Stimulated activated CD4-positive, alpha-beta T cell treated with anti-CD3 and anti-CD28 coated beads, Interleukin-2, amount 100 ng/mL, for 4 hours (primary cell): ENCODE results near the gene TCERG1L.
"Not testable (repeated sequence)": the region's sequence is repeated elsewhere in the genome, so short reads cannot be mapped to it uniquely, and the experiment has no call there.

Experiments used
- DNase-seq: peaks from one replicate; pipeline ENCODE4 v3.0.0-alpha.2; 2020; ENCODE audit warnings: low read depth

Gene TCERG1L

DNA sequence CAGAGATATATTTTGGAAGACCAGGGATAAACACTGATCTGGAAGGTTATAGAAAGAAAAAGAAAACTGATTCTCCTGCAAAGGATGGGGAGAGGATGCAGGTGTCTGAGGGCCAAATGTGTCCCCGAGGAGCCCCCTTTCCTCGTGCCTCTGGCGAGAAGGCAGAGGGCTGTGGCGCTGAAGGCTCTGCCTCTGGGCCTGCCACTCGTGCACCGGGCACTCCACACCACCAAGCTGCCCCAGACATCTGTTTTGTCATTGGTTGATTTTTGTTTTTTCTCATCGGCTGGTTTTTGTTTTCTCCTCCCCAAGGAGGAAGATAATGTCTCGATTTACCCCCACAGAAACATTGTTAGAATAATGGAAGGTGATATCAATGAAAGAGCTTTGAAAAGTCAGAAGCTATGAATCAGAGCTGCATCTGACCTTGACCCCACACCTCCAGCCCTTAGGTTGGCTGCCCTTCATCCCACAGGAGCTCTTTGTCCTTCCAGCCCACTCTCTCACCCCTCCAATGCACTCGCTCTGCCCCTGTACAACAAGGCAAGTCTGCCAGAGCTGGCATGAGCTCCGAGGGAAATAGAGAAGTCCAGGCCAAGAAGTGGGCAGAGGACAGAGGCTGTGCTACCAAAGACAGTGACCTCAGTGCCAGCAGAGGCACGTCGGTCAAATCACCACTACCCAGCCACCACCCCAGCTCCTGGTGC lies 124.8 kb downstream of the TCERG1L start:
- no peak for DNase-seq

DNA sequence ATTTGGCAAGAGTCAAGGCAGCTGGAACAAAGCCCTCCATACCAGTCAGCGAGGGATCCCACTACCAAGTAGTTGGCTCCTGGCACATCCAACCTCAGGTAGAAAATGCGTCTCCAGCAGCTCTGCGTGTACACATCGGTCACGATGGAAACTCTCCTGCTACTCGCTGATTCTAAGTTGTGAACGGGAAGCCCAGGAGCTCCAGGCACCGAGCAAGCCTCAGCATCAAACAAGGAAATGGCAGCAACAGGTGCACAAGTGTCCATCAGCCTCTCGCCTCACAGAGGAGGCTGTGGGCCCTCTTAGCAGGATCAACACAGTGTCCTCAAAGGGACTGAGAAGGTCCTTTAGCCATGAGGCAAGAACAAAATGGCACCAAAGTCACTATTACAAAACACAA lies 127.0 kb downstream of the TCERG1L start:
- no peak for DNase-seq

DNA sequence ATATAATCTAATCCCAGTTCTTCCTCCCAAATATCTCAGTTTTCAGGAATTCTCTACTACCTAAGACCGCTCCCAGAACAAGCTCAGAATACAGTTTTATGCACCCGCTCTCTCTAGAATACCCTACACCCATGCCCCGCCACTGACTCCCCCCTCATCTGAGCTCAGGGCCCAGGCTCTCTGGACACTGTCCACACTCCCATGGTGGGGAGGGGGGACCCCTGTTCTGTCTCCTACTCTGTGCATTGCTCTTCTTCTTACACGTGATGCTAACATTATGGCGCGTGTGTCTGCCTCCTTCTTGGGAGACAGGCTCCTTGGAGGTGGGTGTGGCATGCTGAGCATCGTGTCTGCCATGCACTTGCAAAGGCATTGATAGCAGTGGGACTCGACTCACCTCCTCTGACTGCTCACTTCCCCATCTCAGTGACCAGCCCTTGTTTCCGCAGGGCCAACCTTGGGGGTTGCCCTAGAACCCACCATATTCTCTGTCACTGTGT lies 127.9 kb downstream of the TCERG1L start:
- DNase-seq, result no peak

DNA sequence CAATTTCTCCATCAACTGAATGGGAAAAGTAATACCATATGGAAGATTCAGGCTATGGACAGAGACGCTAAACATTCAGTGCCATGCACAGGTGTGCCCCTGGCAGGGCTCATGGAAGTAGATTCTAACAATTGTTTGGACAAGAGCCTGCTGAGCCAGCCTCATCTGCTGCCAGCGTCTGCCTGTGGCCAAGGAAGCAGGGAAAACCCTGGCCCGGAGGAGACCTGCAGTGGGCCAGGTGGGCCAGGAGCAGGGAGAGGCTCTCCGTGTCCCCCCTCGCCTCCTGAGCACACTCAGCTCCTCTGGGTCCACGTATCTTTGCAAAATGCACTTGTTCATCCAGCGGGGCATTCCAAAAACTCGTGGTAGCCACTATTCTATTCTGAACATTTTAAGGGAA lies 130.1 kb downstream of the TCERG1L start:
- no peak for DNase-seq

DNA sequence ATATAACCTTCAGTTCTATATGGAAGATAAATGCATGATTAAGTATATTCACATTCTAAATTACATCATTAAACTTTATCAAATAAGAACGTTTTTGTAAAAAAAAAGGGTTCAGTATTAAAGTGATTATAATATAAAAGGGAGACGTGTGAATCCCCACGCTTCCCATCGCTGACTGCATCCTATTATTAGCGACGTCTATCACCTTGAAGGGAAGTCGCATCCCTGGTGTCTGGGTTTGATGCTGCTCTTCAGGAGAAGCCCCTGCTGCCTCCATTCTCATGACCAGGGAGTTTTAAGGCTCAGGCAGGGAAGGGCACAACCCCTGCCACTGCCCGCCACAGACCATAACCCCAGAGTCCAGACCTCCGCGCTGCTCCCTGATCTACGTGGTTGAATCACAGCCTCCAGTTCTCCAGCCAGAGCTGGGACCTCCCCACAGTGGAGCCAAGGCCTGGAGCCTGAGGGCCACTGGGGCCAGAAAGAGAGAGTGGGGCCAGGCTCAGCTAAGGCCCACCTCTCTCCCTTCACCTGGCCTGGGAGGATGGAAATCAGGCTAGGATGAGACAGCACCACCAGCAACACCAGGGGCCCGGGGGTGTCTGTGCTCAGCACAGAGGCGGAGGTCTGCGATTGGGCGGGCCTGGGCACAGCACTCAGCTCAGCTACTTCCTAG lies 130.6 kb downstream of the TCERG1L start:
- no peak for DNase-seq

DNA sequence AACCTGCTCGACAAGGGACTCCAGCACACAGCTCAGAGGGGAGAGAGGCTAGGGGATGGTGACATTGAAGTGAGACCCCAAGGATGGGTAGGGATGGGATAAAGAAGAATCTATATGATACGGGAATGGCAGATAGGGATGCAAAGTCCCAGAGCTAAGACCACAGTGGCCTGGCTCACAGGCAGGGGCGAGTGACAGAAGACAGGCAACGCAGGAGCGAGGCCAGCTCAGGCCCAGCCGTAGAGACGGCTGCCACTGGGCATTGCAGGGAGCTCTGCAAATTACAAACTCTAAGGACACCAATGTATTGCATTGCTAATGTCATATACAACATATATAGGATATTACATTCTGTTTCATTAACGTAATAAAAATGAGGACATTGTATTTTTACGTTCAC lies 131.4 kb downstream of the TCERG1L start:
- DNase-seq, result no peak

DNA sequence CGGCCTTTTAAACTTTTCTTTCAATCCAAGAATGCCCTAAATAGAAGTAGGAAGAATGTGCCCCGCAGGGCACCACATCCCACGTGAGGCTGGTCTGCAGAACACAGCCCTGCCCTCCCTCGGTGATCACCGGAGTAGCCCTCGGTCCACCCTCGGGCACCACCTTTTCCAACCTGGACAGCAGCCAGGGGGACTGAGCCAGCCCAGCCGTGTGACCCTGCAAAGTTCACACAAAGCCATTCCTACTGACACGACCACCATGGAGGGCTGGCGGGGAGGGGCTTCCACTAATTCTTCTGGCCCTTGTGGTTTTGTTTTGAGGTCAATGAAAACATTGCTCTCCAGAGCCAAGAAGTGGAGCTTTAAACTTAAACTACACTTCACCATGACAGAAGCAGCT lies 132.2 kb downstream of the TCERG1L start:
- DNase-seq, result no peak

DNA sequence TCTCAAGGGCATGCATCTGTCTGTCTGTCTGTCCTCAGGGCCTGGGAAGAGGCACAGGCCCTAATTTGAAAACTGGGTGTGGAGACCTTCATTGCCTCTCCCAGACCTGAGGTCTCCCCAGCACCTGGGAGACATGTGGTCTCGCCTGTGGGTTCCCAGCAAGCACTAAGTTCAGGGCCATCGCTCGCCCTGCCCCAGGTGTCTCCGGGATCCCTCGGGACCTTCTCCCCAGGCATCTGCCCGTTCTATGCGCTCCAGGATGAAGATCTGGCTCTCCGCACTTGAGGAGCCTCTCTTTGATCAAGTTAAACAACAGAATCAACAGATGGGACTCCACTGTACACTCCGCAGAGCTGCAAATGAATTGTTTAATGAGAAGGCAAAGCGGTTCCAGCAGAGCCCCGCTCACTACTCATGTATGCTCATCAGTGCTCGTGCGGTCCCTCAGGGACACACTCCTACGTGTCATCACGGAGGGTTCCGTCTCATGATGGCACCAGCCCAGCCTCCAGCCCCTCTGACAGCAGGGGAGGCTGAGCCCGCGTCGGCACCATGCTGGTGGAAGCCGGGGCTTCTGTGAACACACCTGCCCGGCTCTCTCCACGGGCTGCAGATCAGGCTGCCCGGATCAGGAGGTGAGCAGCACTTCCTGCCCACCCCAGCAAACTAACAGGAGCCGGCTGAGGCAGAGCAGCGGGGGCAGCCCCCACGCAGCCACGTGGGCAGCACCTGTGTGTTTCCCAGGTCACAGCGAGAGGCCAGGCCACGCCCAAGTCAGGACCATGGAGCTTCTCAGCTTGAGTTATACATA lies 132.8 kb downstream of the TCERG1L start:
- DNase-seq, result no peak

DNA sequence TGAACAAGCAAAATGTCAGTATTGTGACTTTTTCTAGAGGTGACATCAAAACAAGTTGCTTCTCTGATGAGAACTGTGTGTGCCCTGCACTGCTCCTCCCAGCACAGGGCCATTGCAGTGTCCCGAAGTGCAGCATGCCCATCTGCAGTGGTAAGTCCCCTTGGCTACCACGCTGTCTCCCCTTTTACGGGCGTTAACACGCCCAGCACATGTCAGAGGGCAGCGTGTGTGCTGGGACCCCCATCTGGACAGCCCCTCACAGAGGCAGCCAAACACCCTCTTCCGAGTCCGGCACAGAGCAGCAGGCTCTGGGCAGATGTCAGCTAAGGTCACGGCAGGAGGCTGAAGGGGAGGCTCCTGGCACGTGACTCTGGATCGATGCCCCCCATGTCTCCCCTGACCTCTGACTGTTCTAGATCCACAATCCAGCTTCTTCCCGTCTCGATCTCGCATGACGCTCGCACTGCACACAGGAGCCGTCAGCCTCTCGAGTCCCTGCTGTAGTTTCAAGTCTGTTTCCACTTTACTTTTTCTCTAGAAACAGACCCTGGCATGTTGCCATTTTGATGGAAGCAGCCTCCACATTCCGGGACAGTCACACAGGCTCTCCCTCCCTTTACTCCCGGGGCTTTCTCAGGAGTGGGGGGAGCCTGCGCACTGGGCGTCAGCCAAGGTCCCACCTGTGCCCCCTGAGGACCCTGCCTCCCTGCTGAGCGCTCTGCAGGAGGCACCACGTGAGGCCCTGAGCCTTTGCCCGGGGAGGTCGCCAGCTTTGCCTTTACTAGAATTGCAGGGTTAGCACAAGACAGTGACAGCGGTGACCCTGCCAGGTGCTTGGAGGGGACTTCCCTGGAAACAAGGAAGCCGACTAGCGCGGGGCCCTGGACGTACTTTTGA lies 133.8 kb downstream of the TCERG1L start:
- no peak for DNase-seq

DNA sequence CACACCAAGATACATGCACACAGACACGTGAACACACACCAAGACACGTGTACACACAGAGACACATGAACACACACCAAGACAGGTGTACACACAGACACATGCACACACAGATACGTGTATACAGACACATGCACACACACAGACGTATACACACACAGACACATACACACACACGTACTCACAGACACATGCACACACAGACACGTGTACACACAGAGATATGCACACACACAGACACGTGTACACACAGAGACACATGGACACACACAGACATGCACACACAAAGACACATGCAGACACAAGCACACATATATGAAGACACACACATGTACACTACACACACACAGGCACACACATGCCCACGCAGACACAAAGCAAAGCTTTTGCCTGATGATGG lies 134.6 kb downstream of the TCERG1L start:
- no peak for DNase-seq

DNA sequence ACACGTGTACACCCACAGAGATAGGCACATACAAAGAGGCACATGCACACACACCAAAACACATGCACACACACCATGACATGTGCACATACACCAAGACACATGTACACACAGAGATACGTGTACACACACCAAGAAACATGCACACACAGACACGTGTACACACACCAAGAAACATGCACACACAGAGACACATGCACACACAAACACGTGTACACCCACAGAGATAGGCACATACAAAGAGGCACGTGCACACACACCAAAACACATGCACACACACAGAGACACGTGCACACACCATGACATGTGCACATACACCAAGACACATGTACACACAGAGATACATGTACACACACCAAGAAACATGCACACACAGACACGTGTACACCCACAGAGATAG lies 135.2 kb downstream of the TCERG1L start:
- DNase-seq, result not testable (repeated sequence)

DNA sequence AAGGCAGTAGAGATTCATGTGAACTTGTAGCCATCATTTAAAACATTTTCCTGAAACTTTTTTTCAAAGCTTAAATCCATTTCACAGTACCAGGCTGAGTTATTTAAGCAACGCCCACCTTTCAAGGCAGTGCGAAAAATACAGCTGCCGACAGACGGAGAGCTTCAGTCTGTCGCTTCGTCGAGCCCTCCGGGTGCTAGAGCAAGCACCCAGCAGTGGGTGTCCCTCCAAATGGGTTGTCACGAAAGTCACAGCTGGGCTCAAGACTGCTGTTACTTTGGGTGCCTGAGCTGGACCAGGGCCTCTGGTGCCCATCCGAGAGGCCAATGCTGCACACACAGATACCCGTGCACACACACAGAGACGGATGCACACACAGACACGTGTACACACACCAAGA lies 135.6 kb downstream of the TCERG1L start:
- no peak for DNase-seq

DNA sequence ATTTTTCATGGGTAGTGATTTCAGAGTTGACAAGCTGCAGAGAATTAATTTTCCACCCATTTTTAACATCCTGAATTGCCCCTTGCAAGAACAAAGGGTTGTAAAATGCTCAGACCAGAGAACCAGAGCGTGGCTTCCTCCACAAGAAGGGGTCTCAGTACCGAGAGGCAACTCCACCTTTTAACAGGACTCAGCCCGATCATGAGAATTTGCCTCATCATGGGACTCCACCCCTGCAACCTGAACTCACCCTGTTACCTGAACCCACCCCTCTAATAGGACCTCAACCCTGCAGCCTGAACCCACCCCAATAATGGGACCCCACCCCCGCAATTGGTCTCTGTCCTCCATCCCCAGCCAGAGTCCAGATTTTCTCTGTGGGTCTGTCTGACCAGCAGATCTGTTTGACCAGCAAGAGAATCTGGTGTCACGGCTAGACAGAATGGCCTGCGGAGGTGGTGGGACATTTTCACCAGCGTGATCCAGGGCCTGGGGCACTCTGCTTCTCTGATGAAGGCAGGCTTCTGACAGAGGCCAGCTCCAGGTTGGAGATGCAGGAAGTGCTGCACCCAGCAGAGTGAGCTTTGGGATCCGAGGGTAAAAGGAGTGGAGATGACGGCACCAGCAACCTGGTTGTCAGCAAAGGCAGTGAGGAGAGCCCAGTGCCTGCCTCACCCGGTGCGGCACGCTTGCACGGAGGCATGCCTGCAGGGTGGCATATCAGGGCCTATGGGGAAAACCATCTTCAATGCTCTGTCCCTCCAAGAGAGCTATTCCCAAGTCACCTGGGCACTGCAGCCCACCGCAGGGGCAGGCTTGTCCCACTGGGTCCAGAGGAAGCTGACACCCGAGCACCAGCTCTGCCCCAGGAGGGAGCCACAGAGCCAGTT lies 136.6 kb downstream of the TCERG1L start:
- no peak for DNase-seq

DNA sequence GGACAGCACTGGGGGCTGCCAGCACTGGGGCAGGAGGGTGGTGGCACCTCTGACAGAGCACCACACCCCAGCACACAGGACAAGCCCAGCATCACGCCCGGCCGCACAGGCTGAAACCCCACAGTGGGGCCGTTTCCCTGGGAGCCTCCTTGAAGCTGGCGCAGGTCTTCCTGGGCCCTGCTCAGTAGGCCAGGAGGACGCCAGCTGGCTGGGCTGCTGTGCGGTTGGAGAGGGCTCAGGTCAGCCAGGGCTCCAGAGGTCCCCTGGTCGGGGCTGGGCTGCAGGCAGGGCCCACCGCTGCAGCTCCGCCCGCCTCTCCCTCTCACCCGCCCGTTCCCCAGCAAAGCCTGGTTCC lies 137.3 kb downstream of the TCERG1L start:
- no peak for DNase-seq

DNA sequence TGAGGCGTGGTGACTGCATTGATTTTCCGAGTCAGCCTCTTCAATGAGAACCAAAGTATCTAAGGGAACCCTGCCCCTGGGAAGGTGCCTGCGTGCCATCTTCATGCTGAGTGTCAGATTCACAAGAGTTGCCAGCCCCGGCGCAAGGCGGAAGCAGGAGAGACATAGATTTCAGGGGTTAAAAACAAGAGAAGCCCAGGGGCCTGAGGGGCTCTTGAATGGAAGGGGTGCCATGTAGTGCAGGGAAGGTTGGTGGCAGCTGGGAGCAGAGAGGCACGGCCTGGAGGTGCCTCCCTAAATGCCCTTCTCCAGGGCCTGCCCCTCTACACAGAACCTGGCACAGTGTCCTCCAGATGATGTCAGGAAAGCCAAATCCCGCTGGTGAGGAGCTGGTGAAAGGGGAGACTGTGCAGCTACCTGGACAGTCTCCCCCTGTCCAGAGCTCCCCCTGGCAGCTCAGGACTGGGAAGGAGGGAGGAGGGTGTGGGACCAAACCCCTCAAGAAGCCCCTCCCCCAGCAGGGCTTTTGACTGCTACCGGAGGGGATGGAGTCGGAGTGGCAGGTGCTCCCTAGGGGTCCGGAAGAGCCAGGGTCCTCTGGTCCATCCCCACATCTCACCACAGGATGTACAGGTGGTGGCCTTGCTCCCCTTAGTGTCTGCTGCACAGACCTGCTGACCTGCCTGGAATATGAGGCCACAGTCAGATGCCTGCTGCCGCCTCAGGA lies 137.9 kb downstream of the TCERG1L start:
- DNase-seq, result no peak

DNA sequence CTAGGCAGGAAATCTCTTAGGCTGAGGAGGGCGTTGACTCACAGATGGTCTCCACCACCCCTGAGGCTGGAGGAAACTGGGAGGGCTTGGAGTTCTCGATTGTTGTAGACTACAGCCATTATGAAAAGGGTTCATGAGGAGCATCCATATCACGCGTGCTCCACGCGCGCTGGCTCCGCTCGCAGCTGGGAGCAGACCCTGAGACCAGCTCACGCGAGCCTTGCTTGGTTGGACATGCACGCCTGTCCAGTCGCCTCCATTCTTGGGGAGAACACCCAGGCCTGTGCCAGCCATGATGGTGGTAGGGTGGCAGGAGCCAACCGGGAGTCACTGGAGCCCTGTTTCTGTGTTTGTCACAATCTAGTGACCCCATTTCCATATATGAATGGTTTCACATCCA lies 139.1 kb downstream of the TCERG1L start:
- DNase-seq, result no peak

DNA sequence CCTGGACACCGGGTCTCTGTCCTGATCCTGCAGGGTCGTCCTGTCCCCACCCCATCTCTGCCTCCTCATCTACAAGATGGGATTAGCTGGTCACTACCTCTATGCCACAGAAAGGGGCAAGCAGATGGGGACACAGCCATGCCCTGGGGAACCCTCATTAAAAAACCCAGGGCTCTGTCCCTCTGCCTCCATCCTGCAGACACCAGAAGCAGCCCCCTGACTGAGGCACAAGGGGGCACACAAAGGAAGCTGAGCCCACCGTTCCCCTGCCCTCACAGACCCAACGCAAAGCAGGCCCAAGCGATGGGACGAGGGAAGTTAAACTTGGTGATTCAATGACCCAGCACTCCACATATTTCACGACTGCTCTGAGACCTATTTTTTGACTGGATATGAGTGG lies 142.4 kb downstream of the TCERG1L start:
- DNase-seq, result no peak

DNA sequence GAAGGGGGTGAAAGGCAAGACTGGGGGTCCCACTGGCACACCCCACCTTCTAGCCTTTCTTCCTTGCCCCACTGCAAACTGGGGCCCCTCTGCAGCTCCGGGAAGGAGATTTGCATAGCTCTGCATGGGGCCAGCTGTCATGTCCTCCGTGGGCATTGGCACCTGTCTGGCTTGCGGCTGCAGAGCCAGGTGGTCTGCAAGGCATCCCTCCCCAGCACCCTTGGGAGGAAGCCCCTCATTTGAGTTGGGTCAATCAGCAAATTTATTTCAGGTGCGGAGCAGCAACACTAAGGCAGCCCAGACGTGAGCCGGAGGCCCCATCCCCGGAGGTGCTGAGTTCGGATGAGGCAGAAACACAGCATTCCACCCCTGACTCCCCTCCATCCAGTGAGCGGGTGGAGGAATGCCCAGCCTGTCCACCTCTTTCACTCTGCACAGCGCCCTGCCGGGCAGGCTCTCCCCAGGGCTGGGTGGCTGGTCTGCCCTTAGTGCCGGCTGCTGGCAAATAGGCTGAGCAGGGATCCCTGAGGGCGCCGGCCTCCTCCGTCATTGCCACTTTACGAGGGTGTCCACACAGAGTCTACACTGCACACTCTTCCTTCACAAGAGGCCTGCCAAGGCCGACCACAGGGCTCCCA lies 143.2 kb downstream of the TCERG1L start:
- DNase-seq, result no peak

DNA sequence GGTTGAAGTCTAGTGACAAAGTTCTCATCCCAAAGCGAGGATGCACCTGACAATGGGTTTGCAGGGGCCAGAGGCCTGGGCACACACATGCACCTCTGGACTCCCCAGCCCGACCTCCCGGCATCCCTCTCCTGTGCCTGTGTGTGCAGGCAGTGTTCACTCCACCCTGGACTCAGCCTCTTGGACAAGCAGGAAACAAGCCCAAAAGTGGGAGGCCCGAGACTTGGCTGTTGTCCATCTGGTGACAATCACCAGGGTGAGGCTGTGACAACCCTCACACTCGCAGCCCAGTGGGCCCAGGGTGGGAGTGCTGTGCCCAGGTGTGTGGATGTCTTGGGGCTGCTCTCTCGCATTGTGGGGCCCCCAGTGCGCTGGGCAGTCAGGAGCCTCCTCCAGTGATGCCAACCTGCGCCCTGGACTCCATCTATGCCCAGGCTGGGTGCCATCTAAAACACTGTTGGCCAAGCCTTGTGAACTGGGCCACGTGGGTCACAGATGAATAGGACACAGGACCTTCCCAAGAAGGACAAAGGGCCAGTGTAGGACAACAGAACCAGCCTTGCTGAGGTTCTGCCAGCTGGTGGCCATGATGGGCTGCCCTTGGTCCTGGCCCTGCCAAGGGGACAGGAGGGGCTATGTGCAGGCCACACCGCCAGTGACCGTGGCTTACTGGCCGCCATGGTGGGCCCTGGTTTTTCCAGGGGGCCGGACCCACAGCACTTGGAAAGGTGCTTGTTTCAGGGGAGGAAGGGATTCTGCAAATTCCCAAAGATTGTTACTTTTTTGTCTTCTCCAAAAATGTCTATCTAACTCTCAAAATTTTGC lies 144.3 kb downstream of the TCERG1L start:
- DNase-seq, result no peak
